ENCODE measurements around the gene DCAF11. TPM values are rescaled to one million over a fixed set of nuclear protein-coding genes. Genes with fewer than 3 reads are reported as not detected.

DCAF11 gene
- total and polyA plus RNA-seq, 2 of the 13 experiments (the other 11 are each of a cell fraction or from before 2014, with no cell fraction given): 150 to 257 TPM

DNA sequence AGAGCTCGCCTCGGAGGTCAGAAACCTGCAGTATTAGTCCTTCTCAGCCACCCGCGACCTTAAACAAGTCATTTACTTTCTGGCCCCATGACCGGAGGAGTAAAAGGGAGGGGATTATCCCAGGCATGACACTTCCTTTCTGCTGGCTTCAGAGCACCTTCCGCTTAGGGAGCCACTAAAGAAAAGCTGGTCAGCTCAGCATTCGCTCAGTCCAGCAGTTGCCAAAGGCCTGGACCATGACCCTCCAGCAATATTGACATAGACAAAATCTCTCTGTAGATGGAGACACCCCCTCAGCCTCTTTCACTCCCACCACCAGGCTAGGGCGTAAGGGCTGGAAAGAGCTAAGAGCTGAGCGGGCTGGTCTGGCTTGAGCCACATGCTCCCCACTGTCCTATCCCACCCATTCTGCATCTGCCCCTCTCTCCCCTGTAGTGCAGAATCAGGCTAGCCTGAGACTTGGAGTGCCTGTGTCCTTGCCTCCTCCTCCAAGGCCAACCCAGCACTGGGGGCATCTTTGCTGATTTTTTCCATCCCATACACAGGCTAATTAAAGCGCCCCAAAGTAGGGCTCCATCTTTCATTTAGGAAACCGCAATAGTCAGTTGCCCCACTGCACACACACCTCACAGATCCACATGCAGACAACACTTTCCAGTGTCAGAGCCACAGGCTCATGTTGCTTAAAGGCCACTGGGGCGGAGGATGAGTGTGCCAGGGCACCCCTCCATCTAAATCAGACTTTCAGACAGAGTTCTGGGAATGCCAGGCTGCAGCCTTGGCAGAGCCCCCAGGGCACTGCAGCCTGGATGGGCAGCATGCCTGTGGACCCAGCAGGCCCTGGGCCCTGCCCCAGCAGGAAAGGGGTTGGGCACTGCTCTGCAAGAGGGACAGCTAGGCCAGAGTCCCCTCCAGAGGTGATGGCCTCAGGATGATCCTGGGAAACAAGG, 47.2 kb upstream of the DCAF11 start (continued):
- TF ChIP-seq CC2D1A (CRISPR knock-in tag; IDR thresholded peaks at IDR 0.05) (no peak), ZNF20 (CRISPR knock-in tag; IDR thresholded peaks at IDR 0.05) (no peak), ZNF558 (CRISPR knock-in tag; IDR thresholded peaks at IDR 0.05; ENCODE audit: borderline replicate concordance) (no peak), HDAC2 (CRISPR knock-in tag; IDR thresholded peaks at IDR 0.05) (peak; percentile 76; the same call in 1 of the 2 replicates), ZNF781 (CRISPR knock-in tag; IDR thresholded peaks at IDR 0.05; ENCODE audit: borderline replicate concordance, not compliant biosample characterization) (peak; percentile 68), ZNF83 (CRISPR knock-in tag; IDR thresholded peaks at IDR 0.05; ENCODE audit: borderline replicate concordance) (no peak), ZNF546 (CRISPR knock-in tag; conservative IDR thresholded peaks at IDR 0.05) (0 out of 2 replicates have a peak, but pooled peaks have one; percentile 62), DR1 (CRISPR knock-in tag; IDR thresholded peaks at IDR 0.05) (no peak), NFKBIZ (CRISPR knock-in tag; IDR thresholded peaks at IDR 0.05) (no peak), IRF2 (CRISPR knock-in tag; IDR thresholded peaks at IDR 0.05) (peak; percentile 50; the same call in 1 of the 2 replicates), PTBP1 (IDR thresholded peaks at IDR 0.05; ENCODE audit: low read depth, low read length, poor library complexity, severe bottlenecking) (no peak), REXO4 (CRISPR knock-in tag; IDR thresholded peaks at IDR 0.05; ENCODE audit: borderline replicate concordance) (no peak), ZNF432 (CRISPR knock-in tag; IDR thresholded peaks at IDR 0.05; ENCODE audit: borderline replicate concordance) (no peak), CEBPB (IDR thresholded peaks at IDR 0.05; ENCODE audit: borderline replicate concordance, low read depth, low read length) (peak; percentile 44; the same call in 1 of the 2 replicates), SNAPC2 (CRISPR knock-in tag; IDR thresholded peaks at IDR 0.05) (no peak), PAWR (CRISPR knock-in tag; IDR thresholded peaks at IDR 0.05; ENCODE audit: borderline replicate concordance) (no peak)
- TF ChIP-seq, protein P1, sequence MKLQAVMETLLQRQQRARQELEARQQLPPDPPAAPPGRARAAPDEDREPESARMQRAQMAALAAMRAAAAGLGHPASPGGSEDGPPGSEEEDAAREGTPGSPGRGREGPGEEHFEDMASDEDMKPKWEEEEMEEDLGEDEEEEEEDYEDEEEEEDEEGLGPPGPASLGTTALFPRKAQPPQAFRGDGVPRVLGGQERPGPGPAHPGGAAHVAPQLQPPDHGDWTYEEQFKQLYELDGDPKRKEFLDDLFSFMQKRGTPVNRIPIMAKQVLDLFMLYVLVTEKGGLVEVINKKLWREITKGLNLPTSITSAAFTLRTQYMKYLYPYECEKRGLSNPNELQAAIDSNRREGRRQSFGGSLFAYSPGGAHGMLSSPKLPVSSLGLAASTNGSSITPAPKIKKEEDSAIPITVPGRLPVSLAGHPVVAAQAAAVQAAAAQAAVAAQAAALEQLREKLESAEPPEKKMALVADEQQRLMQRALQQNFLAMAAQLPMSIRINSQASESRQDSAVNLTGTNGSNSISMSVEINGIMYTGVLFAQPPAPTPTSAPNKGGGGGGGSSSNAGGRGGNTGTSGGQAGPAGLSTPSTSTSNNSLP (IDR thresholded peaks at IDR 0.05; ENCODE audit: low read depth, low read length): no peak
- TF ChIP-seq, protein P2, sequence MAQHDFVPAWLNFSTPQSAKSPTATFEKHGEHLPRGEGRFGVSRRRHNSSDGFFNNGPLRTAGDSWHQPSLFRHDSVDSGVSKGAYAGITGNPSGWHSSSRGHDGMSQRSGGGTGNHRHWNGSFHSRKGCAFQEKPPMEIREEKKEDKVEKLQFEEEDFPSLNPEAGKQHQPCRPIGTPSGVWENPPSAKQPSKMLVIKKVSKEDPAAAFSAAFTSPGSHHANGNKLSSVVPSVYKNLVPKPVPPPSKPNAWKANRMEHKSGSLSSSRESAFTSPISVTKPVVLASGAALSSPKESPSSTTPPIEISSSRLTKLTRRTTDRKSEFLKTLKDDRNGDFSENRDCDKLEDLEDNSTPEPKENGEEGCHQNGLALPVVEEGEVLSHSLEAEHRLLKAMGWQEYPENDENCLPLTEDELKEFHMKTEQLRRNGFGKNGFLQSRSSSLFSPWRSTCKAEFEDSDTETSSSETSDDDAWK (CRISPR knock-in tag; IDR thresholded peaks at IDR 0.05): no peak
- TF ChIP-seq, protein P3, sequence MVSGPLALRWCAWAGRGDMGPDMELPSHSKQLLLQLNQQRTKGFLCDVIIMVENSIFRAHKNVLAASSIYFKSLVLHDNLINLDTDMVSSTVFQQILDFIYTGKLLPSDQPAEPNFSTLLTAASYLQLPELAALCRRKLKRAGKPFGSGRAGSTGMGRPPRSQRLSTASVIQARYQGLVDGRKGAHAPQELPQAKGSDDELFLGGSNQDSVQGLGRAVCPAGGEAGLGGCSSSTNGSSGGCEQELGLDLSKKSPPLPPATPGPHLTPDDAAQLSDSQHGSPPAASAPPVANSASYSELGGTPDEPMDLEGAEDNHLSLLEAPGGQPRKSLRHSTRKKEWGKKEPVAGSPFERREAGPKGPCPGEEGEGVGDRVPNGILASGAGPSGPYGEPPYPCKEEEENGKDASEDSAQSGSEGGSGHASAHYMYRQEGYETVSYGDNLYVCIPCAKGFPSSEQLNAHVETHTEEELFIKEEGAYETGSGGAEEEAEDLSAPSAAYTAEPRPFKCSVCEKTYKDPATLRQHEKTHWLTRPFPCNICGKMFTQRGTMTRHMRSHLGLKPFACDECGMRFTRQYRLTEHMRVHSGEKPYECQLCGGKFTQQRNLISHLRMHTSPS (CRISPR knock-in tag; IDR thresholded peaks at IDR 0.05; ENCODE audit: low read depth): peak; percentile 17; the same call in 1 of the 2 replicates
- TF ChIP-seq, protein P4, sequence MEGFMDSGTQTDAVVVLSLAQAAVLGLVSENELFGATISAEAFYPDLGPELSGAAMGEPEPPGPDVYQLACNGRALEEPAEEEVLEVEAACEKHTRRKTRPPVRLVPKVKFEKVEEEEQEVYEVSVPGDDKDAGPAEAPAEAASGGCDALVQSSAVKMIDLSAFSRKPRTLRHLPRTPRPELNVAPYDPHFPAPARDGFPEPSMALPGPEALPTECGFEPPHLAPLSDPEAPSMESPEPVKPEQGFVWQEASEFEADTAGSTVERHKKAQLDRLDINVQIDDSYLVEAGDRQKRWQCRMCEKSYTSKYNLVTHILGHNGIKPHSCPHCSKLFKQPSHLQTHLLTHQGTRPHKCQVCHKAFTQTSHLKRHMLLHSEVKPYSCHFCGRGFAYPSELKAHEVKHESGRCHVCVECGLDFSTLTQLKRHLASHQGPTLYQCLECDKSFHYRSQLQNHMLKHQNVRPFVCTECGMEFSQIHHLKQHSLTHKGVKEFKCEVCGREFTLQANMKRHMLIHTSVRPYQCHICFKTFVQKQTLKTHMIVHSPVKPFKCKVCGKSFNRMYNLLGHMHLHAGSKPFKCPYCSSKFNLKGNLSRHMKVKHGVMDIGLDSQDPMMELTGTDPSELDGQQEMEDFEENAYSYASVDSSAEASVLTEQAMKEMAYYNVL (CRISPR knock-in tag; IDR thresholded peaks at IDR 0.05; ENCODE audit: borderline replicate concordance): peak; percentile 84; the same call in 1 of the 2 replicates
